GM23338 (cell line): ENCODE results near the gene RUNX3. TPM values are rescaled to one million over a fixed set of nuclear protein-coding genes. Genes with fewer than 3 reads are reported as not detected.

Experiments used
- ATAC-seq: fragments of 200-7000 bp; cut with Tn5 transposase; 3 replicates; pipeline ENCODE4 v1.9.1; 2020
- DNase-seq: peaks from one replicate; pipeline ENCODE4 v3.0.0-alpha.2; 2015; ENCODE audit warnings: low spot score
- H2AFZ ChIP-seq: fragments of 200-600 bp; sonication (generic); 2 replicates; pipeline ENCODE4 v1.8.0; 2016; ENCODE audit warnings: antibody characterized with exemption, mild to moderate bottlenecking, moderate library complexity
- H3F3A ChIP-seq: fragments of 200-600 bp; sonication (generic); replicated peaks from 2 replicates; pipeline ENCODE4 v1.8.0; 2017; ENCODE audit warnings: antibody characterized with exemption, mixed run types, low read depth
- H3K27ac ChIP-seq: fragments of 200-600 bp; sonication (generic); 2 replicates; pipeline ENCODE4 v1.6.1; 2016; ENCODE audit warnings: low read depth
- H3K27me3 ChIP-seq: fragments of 200-600 bp; sonication (generic); 2 replicates; pipeline ENCODE4 v1.8.0; 2016; ENCODE audit warnings: mild to moderate bottlenecking, mixed run types, moderate library complexity; ENCODE audit not compliant: insufficient read depth
- H3K36me3 ChIP-seq: fragments of 200-600 bp; sonication (generic); 2 replicates; pipeline ENCODE4 v1.8.0; 2016; ENCODE audit warnings: mild to moderate bottlenecking; ENCODE audit not compliant: insufficient read depth
- H3K4me1 ChIP-seq: fragments of 200-600 bp; sonication (generic); 2 replicates; pipeline ENCODE4 v1.8.0; 2016; ENCODE audit warnings: mild to moderate bottlenecking, moderate library complexity; ENCODE audit not compliant: insufficient read depth
- H3K4me2 ChIP-seq: fragments of 200-600 bp; sonication (generic); 2 replicates; pipeline ENCODE4 v1.7.1; 2017; ENCODE audit warnings: mixed run types
- H3K4me3 ChIP-seq: fragments of 200-600 bp; sonication (generic); 2 replicates; pipeline ENCODE4 v1.6.1; 2016; ENCODE audit warnings: mixed run types
- H3K79me2 ChIP-seq: fragments of 200-600 bp; sonication (generic); replicated peaks from 2 replicates; pipeline ENCODE4 v1.8.0; 2017; ENCODE audit warnings: mild to moderate bottlenecking; ENCODE audit not compliant: insufficient read depth
- H3K9me2 ChIP-seq: fragments of 200-600 bp; sonication (generic); 2 replicates; pipeline ENCODE4 v1.8.0; 2017; ENCODE audit not compliant: insufficient read depth
- H4K20me1 ChIP-seq: fragments of 200-600 bp; sonication (generic); replicated peaks from 2 replicates; pipeline ENCODE4 v1.8.0; 2017; ENCODE audit warnings: mild to moderate bottlenecking; ENCODE audit not compliant: insufficient read depth
- H3K27ac Mint-ChIP-seq: 2 replicates; pipeline ENCODE4 v1.8.0; 2020; ENCODE audit warnings: inconsistent platforms, mild to moderate bottlenecking, moderate library complexity, mixed read lengths
- H3K27me3 Mint-ChIP-seq: 3 replicates; pipeline ENCODE4 v1.8.0; 2022; ENCODE audit warnings: low read depth, mild to moderate bottlenecking, moderate library complexity, mixed read lengths, inconsistent platforms; ENCODE audit not compliant: insufficient read depth, poor library complexity
- H3K36me3 Mint-ChIP-seq: 3 replicates; pipeline ENCODE4 v1.8.0; 2021; ENCODE audit warnings: low read depth, mild to moderate bottlenecking, inconsistent platforms, moderate library complexity, mixed read lengths
- H3K4me1 Mint-ChIP-seq: 3 replicates; pipeline ENCODE4 v1.8.0; 2020; ENCODE audit warnings: mild to moderate bottlenecking, inconsistent platforms, mixed read lengths
- H3K4me3 Mint-ChIP-seq: 3 replicates; pipeline ENCODE4 v1.8.0; 2021; ENCODE audit warnings: moderate library complexity, mild to moderate bottlenecking, inconsistent platforms, mixed read lengths
- H3K9me3 Mint-ChIP-seq: 3 replicates; pipeline ENCODE4 v1.8.0; 2020; ENCODE audit warnings: moderate library complexity, mild to moderate bottlenecking, inconsistent platforms, mixed read lengths
- CREB1 ChIP-seq: fragments of 250-450 bp; sonication (Bioruptor Pico); IDR thresholded peaks from 2 replicates; pipeline ENCODE4 v1.5.0; 2020; ENCODE audit warnings: low read depth, mild to moderate bottlenecking, moderate library complexity
- CTCF ChIP-seq, 2 experiments: fragments of 200-600 bp in 1 of 2; sonication (generic) in 1 of 2; conservative IDR thresholded peaks; 2 replicates each; pipeline versions ENCODE4 v1.5.1 to v1.6.1; 2016 to 2017; ENCODE audit warnings: antibody characterized with exemption in 2 of 2, low read depth in 2 of 2, mild to moderate bottlenecking in 2 of 2, moderate library complexity in 1 of 2
- EZH2 ChIP-seq: fragments of 200-600 bp; sonication (generic); IDR thresholded peaks from one replicate; pipeline ENCODE4 v1.8.0; 2017; ENCODE audit warnings: antibody characterized with exemption, mild to moderate bottlenecking, low read depth; ENCODE audit not compliant: unreplicated experiment
- EZH2phosphoT487 ChIP-seq: fragments of 200-600 bp; sonication (generic); IDR thresholded peaks from one replicate; pipeline ENCODE4 v1.8.1; 2018; ENCODE audit warnings: antibody characterized with exemption; ENCODE audit not compliant: unreplicated experiment
- JUNB ChIP-seq: IDR thresholded peaks from one replicate; pipeline ENCODE4 v1.6.1; 2016; ENCODE audit warnings: antibody characterized with exemption; ENCODE audit not compliant: unreplicated experiment
- NANOG ChIP-seq: IDR thresholded peaks from 2 replicates; pipeline ENCODE4 v1.6.1; 2016; ENCODE audit warnings: antibody characterized with exemption, borderline replicate concordance
- POLR2AphosphoS5 ChIP-seq: IDR thresholded peaks from 2 replicates; pipeline ENCODE4 v1.6.1; 2016; ENCODE audit warnings: antibody characterized with exemption, low read depth
- REST ChIP-seq: IDR thresholded peaks from one replicate; pipeline ENCODE4 v1.6.1; 2018; ENCODE audit warnings: antibody characterized with exemption; ENCODE audit not compliant: unreplicated experiment
- STAT1 ChIP-seq: IDR thresholded peaks from one replicate; pipeline ENCODE4 v1.6.1; 2016; ENCODE audit warnings: antibody characterized with exemption; ENCODE audit not compliant: unreplicated experiment
- ZNF114 ChIP-seq: fragments of 250-450 bp; sonication (Bioruptor Pico); IDR thresholded peaks from 2 replicates; pipeline ENCODE4 v1.5.0; 2020; ENCODE audit warnings: mild to moderate bottlenecking, moderate library complexity
- ZNF331 ChIP-seq: fragments of 250-450 bp; sonication (Bioruptor Pico); IDR thresholded peaks from 2 replicates; pipeline ENCODE4 v1.5.0; 2020; ENCODE audit warnings: low read depth, mild to moderate bottlenecking, moderate library complexity
- ZNF462 ChIP-seq: fragments of 250-450 bp; sonication (Bioruptor Pico); IDR thresholded peaks from 2 replicates; pipeline ENCODE4 v1.5.0; 2020; ENCODE audit warnings: mild to moderate bottlenecking, moderate library complexity
- polyA plus RNA-seq: library from polyadenylated mRNA; unstranded; fragments of >200 nt; fragmentation: Nextera tagmentation; extraction: Ambion mirVana; gene quantifications from 2 replicates; pipeline ENCODE4 v1.2.1, GENCODE V29; 2016
- total RNA-seq: library from RNA; depleted of rRNA; stranded (reverse); fragments of >200 nt; shearing (Covaris generic); gene quantifications from 2 replicates; pipeline ENCODE4 v1.2.3, GENCODE V29; 2014

RUNX3 gene
- total and polyA plus RNA-seq, 2 experiments from 2014 or later = 0.23 to 0.73 TPM

DNA sequence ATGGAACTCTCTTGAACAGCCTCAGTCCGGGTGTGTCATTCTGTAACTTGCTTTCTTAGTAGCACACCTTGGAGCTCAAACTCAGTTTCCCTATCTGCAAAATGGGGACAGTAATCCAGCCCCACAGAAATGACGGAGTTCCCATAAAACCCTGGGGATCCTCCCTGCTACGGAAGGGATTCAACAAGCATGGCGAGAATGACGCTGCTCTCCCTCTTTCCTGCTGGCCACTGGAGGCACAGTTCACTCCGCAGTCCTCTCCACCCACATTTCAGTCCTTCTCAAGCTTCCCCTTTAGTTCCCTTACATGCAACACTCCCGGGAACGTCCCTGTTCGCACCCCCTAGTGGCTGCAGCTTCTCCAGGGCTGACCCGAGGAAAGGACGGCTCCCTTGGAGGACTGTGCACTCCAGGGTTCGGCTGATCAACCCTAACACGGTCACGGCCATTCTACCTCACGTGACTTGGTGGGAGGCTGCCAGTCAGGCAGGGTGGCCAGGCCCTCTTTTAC is 20.6 kb downstream of the RUNX3 start:
- peak; percentile 94 for ATAC-seq
- Mint-ChIP-seq H3K4me1 (peaks cover 12% of the 10 kb centered on the region), H3K27me3 (peaks cover 14% of the 10 kb centered on the region)

More for the DNA sequence above, 20.6 kb downstream of the RUNX3 start:
- H3K4me2 ChIP-seq = no peak overlapping the region
- H3K27me3 ChIP-seq = no peaks in the 10 kb centered on the region
- Mint-ChIP-seq H3K4me3 (peak overlapping the region; percentile 32), H3K9me3 (no peaks in the 10 kb centered on the region; the same call in 2 of the 3 replicates), H3K27ac (peak overlapping the region; percentile 87), H3K36me3 (no peaks in the 10 kb centered on the region; the same call in 2 of the 3 replicates)
- no peak overlapping the region for H3K27ac ChIP-seq
- peak overlapping the region; percentile 87 for H2AFZ ChIP-seq
- H3F3A ChIP-seq = no peaks in the 10 kb centered on the region
- H3K4me3 ChIP-seq = no peak overlapping the region
- H3K36me3 ChIP-seq = no peaks in the 10 kb centered on the region
- peak; percentile 84 for TF ChIP-seq CTCF (conservative IDR thresholded peaks at IDR 0.05; ENCODE audit: low read depth in 2 of 2)
- no peak for TF ChIP-seq REST
- TF ChIP-seq JUNB = no peak
- no peak for TF ChIP-seq EZH2
- TF ChIP-seq CREB1 (CRISPR knock-in tag) = peak; percentile 86
- TF ChIP-seq EZH2phosphoT487 = no peak
- no peak for TF ChIP-seq ZNF462 (CRISPR knock-in tag)
- no peak for TF ChIP-seq NANOG
- TF ChIP-seq STAT1 = no peak
- no peak for TF ChIP-seq ZNF331 (CRISPR knock-in tag)
- TF ChIP-seq POLR2AphosphoS5 = no peak
- TF ChIP-seq ZNF114 (CRISPR knock-in tag) = no peak
- peak; percentile 95 for DNase-seq
- H4K20me1 ChIP-seq = no peaks in the 10 kb centered on the region
- no peaks in the 10 kb centered on the region for H3K79me2 ChIP-seq
- no peaks in the 10 kb centered on the region for H3K9me2 ChIP-seq
- H3K4me1 ChIP-seq = no peaks in the 10 kb centered on the region
